ENCODE results near the gene TMEM183A.

The TMEM183A gene

DNA sequence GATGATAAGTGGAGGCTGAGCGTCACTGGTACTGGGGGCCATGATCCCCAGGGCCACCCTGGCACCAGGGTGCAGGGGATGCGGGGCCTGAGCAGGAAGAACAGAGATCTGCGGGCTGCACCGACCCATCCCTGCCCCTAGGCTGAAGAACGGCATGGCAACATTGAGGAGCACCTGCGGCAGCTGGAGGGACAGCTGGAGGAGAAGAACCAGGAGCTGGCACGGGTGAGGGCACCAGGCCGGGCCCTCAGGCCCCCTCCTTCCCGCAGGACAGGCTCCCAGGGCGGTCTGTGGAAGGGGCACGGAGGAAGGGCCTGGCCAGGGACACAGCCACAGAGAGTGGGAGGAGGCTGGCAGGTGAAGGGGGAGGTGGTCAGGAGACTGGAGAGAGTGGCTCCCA lies 40.9 kb downstream of the TMEM183A start:
- DNase-seq: no peak

DNA sequence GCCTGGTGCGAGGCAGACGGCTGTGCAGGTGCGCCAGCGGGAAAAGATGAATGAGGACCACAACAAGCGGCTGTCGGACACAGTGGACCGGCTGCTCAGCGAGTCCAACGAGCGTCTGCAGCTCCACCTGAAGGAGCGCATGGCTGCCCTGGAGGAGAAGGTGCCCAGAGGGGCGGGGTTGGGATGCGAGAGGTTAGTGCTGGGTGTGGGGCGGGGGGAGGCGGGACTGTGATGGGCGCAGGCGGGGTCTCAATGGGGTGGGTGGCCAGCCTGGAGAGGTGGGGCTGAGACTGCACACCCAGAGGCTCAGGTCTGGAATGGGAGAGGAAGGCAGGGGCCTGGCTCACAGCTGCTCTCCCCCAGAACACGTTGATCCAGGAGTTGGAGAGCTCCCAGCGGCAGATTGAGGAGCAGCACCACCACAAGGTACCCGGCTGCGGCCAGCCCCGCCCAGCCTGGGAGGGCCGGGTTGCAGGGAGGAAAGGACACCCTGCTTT lies 41.4 kb downstream of the TMEM183A start:
- DNase-seq: no peak

DNA sequence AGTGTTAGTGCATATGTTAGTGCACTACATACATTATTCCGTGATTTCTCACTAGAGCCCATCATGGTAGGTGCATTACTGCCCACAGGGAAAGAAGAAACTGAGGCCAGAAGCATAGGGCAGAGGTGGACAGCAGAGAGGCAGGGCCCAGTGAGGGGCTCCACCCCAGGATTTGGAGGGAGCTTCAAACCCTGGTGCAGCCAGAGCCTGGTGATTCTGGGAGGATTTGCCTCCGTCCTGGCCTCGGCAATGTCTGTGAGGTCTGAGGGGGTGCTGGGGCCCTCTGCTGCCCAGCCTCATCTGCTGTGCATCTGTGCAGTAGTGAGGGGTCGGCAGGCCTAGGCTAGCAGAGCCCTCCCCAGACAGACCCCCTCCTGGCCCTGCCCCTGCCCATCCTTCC lies 41.9 kb downstream of the TMEM183A start:
- DNase-seq: no peak

DNA sequence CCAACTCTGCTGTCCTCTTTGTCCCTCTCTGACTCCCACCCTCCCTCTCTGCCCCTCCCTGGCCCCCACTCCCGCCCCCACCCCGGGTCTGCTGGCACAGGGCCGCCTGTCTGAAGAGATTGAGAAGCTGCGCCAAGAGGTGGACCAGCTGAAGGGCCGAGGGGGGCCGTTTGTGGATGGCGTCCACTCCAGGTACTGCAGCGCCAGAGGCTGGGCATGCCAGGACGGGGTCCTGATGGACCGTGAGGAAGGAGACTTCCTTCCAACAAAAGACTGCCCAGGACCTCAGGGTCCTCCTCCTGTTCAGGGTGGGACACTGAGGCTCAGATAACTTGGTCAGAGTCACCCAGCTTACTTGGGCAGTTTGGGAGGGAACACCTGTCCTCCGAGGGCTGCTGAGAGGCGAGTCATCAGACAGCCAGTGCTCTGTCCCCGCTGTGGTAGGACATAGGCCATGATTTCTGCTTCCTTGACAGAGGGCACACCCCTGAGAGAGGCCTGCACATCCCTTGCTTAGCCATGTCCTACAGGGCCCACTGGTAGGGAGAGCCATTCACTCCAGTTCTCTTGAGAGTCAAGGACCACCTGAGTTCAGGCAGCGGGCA lies 42.5 kb downstream of the TMEM183A start:
- no peak for DNase-seq

DNA sequence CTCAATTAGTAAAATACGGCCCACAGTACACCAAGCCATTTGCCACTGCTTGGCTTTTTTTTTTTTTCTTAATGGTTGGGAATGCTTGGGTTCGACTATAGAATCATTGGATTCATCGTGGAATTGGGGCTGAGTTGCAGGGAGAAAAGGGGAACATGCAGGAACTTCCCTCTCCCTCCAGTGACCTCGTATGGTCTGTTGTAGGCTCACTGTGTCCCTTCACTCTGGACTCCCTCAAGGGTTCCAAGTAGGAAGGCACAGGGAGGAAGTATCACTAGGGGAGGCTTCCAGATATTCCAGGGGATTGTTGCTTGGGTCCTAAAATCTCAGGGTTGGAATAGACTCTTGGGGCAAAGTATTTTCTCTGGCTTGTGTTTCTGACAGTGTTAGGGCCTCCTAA lies 43.7 kb downstream of the TMEM183A start:
- no peak for DNase-seq

DNA sequence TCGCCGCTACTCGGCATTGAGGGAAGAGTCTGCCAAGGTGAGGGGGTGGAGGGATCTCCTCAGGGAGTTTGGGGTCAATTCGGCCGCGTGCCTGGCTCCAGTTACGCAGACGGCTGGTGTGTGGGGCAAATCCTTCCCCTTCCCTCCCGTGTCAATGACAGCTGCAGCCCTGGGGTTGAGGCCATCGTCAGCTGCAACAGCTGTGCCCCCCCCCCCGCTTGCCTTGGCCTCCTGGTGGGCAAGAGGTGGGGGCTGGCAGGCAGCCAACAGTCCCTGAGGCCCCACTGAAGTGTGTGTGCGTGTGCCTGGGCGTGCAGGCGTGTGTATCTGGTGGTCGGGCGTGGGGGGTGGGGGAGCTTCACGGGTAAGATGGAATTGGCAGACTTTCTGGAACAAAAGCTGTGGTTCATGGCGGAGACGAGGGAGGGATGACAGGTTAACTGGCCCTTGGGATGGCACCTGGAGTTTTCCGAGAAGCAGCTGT lies 44.7 kb downstream of the TMEM183A start:
- DNase-seq: no peak

DNA sequence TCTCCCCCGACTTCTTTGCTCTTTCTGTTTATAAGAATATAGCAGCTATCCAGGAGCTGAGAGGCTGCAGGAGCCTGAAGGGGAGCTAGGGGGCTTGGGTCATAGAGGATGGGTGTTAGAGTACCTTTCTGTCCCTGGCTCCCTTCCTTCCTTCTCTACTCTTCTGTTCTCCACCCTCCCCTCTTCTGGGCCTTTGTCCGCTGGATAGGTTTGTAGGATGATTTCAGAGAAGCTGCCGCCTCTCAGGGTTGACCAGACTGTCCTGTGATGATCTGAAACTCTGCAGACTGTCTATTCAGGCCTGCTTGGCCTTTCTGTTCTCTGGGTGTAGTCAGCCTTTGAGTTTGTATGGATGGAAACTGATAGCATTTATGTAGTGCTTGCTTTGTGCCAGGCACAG lies 45.4 kb downstream of the TMEM183A start:
- DNase-seq: no peak

DNA sequence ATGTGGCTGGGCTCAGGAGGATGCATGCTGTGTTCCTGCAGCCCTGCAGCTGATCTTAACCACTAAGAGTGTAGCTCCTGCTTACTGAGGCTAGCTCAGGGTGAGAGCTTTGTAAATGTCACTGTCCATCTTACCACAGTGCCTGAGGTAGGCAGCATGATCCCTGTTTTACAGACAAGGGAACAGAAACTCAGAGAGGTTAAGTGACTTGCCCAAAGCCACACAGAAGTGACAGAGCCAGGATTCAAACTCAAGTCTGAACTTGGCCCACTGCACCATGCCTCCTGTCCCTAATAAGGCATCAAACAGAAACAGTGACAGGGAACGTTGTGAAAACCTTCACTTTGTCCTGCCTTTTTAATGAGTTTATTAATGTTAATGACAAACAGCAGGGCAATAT lies 47.0 kb downstream of the TMEM183A start:
- DNase-seq: no peak

DNA sequence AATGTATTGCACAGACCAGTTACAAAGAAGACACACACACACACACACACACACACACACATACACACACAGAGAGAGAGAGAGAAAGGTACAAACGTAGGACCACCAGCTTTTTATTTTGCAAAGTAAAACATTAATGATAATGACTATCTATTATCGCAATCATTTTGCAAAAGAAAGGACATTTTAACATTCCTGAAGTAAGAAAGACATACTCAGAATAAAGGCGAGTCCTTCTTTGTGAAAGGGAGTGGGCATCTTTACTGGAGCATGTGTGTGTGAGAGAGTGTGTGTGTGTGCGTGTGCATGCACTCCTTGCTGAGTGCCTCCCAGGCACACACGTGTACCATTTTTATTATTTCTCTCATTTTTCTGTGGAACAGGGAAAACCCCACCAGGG lies 47.5 kb downstream of the TMEM183A start:
- DNase-seq: no peak

DNA sequence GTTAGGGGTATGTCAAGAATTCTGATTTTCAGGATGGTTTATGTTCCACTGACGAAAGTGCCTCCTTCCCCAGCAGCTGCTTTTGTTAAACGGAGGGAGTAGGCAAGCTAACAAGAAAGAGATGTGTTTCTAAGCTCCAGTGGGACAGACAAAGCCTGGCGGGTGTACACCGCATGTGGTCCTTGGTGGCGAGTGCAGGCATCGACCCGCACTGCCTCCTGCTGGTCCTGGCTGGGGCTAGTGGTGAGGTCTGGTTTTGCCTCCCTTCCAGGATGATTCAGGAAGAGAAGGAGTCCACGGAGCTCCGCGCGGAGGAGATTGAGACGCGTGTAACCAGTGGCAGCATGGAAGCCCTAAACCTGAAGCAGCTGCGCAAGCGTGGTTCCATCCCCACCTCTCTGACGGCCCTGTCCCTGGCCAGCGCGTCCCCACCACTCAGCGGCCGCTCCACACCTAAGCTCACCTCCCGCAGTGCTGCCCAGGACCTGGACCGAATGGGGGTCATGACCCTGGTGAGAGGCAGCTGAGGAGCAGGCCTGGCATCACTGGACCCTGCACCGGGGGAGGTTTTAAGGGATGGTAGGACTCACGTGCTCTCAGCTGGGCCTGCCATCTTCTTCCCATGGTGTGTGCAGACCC lies 48.1 kb downstream of the TMEM183A start:
- no peak for DNase-seq

DNA sequence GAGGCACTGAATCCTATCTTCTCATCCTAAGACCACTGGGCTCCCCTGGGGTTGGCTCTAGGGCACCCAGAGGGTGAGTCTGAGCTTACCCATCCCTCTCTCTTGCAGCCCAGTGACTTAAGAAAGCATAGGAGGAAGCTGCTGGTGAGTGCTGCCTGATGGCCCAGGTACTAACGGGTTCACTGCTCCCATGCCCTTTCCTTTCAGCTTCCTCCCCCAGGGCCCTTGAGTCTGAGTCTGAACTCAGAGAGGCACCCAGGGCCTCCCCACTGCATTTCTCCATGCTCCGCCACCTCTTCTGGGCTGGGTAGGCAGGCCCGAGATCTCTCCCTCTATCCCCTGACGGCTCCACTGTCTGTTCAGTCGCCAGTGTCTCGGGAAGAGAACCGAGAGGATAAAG lies 48.8 kb downstream of the TMEM183A start:
- no peak for DNase-seq

DNA sequence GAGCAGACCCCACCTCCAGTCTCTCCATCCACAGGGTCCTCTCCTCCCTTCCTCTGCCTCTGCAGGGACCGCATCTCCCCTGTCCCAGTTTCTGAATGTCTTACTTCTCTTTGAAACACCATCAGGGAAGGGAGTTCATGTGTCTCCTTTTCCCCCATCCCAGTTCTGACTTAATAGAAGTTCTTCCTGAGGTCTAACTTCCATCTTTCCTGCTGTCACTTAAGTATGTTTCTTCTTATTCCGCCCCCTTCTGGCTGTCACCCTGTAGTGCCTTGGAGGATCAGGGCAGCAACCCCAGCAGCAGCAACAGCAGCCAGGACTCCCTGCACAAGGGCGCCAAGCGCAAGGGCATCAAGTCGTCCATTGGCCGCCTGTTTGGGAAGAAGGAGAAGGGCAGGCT lies 49.3 kb downstream of the TMEM183A start:
- DNase-seq: no peak

DNA sequence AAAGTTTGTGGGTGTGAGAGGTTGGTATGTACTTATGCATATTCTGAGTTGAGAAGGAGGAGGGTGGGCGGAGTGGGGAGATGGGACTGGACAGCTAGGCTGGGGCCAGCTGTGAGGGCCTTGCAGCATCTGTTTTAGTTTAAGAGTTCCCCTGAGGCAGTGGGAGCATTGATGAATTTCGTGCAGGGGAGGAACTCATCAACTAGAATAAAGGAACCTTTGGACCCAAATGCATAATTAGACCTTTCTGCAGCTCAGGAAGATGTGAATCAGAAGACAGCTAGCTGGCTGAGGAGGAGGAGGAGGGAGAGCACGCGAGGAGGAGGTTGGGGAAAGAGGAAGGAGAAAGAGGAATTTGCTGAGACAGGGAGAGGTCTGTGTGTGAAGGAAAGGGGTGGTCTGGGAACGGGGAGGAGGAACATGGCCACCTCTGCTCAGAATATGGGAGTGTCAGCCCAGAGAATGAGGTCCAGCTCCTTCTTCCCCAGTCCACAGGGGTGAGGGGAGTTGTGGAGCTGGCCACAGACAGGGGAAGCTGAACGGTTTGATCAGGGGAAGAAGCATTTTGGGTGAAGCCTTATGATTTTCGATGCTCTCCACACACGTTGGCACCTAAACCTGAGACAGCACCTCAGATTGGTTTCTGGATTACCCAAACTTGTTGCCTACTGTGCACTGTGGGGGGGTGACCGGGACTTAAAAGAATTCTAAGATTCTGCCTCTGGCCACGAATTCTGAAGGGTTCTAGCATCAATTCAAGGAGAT lies 50.9 kb downstream of the TMEM183A start:
- DNase-seq: no peak

DNA sequence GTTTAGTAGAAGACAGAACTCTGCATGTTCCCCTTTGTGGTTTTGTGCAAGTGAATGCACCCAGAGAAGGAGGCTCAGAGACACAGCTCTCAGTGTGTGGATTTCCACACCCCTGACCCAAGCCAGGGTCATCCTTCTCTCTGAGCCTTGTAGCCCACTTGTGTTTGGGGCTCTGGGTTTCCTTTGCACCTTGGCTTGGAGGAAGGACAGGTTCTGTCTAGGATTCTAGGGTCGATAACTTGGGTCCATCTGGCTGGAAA lies 51.4 kb downstream of the TMEM183A start:
- DNase-seq: no peak

DNA sequence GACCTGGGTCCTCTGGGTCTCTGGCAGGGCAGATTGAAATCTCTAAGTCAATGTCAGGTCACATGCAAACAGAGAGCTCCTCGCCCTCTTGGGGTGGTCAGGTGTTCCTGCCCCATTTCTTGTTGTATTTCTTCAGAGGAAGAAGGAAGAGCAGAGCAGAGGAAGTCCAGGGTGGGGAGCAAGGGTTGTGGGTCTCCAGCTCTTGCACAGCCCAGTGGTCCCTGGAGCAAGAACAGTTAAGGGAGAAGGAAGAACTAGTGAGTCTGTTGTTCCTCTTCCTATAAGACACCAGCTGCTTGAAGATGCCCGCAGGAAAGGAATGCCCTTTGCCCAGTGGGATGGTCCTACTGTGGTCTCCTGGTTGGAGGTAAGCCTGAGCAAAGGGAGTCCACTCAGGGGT lies 52.3 kb downstream of the TMEM183A start:
- no peak for DNase-seq

DNA sequence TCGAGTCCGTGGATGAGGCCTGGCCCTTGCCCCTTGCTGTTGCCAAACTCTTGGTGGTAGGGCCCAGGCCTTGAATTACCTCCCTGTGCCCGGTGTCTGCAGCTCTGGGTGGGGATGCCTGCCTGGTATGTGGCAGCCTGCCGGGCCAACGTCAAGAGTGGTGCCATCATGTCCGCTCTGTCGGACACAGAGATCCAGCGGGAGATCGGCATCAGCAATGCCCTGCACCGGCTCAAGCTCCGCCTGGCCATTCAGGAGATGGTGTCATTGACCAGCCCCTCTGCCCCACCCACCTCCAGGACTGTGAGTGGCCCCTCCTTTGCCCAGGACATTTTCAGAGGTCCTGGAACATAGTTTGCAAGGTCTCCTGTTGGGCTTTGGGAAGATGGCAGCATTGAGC lies 52.9 kb downstream of the TMEM183A start:
- DNase-seq: no peak

DNA sequence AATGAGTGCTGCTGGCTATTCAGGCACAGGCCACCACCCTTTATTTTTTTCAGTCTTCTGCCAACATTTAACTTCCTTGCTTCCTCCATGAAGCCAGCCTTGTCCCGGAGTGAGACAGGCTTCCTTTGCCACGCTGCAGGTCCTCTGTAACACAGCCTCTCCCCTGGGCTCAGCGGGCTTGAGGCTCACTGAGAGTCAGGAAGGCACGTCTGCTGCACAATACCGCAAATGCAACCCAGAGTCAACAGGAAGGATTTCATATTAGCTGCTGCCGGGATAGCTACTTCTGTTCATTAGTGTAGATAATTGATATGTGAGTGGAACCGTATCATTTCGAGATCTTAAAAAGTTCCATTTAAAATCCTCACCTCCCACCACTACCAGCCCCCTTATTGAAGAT lies 56.1 kb downstream of the TMEM183A start:
- DNase-seq: no peak

DNA sequence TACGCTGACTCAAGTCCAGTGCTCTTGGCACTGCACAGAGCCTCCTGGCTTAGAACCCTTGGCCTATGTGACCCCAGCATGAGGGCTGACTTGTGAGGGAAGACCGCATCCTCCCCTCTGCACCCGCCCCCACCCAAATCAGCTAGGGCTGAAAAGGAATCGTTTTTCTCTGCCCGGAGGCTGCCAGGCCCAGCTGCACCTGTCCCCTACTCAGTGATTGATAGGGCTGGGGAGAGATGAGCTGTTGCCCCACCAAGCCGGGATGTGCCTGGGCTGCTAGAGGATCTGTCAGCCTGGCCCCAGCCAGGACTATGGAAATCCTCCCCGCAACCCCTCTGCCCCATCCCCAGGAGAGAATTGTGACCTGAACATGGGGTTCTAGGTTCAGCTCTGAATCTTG lies 58.0 kb downstream of the TMEM183A start:
- DNase-seq: no peak

DNA sequence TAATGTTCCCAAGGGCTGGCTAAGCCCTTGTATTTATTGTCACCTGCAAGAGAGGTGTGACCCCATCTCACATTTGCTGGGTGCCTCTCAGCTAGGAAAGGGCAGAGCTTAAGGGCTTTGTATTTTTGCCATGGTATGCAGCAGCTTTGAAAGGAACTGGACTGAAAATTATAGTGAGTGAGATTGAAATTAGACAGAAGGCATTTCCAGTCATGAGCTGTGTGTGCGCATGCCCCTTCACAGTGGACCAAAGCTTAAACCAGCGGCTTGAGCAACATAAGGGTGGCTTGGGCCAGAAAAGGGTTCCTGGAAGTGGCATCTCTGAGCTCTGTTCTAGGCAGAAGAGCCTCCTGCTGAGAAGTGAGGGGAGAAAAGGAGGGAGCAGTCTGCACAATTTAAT lies 58.8 kb downstream of the TMEM183A start:
- DNase-seq: no peak

DNA sequence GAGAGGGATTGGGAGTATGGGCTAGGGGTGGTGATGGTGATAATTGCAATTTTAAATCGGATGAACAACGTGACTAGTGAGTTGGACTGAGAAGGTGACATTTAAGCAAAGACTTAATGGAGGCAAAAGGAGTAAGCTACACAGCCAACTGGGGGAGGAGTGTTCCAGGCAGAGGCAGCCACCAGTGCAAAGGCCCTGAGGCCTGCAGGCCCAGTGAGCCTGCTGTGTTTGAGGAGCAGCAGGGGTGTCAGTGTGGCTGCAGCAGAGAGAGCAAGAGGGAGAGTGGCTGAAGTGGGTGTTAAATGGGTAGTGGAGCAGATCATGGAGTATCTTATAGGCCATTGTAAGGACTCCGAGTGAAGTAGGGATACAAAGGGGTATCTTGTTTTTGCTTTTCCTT lies 59.8 kb downstream of the TMEM183A start:
- DNase-seq: no peak

DNA sequence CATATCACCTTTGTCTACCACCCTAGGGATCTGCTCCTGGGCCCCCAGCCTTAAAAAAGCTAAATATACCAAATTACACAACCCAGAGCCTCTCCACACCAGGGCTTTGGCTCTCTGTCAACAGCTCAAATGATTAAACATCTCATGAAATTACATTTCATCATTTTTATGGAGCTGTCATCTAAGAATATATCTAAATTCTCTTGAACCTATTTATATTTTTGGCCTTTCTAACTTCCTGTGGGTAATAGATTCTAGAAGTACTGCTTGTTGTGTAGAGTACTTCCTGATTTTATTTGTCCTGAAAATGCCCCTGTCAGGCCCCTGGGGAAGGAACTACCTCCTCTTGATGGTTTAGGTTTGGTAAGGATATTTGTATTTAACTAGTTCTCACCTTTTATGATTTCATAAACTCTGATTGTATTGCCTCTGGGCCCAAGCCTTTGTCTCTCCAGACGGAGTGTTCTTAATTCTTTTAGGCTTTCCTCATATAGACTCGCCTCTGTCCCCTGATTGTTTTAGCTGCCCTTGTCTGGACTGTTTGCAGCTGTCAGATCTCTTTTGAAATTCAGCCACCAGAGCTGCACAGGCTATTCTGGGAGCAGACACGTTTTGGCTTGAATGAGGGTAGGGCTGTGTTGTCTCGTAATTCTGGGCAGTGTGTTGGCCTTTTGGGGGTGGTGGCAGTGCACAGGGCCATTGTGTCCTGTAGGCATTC lies 62.0 kb downstream of the TMEM183A start:
- DNase-seq: no peak

DNA sequence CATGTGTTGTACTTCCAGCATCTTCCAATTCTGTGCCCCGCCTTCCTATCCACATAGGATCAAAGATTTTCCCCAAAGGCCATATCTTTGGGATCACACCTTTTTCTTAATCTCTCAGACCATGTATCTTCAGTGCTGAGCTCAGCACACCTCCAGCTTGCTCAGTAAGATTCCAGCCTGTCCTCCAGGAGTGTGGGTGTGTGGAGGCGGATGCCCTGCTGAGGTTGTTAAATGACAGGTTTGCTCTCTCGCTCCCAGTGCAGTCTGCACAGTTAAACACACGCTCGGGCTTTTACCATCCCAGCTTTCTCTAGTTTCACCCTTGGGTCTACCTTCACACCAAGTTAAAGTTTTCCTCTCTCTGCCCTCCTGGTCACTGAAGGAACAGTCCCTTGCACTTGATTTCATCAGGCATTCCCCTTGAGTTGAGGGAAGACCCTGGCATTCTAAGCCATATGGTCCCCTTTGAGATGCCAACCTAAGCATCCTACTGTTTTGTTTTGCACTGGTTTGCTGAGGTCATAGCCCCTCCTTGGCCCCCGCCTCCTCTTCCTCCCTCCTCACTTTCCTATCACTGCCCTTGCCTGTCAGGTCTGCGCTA lies 64.9 kb downstream of the TMEM183A start:
- no peak for DNase-seq

DNA sequence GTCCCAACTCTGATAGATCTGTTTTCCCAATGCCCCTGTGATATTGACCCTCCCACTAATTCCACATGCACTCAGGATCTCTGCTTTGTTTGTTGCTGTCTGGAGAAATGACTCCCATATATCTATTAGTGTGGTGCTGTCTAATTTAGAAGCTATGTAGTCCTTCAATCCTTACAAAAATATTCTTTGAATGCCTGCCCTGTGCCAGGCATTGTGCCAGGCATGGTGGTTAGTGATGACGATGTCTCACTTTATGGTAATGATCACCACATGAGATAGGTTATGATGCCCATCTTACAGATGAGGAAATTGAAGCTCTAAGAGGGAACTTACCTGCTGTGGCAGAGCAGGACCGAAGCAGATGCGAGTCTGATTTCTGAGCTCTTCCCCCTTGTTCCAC lies 65.7 kb downstream of the TMEM183A start:
- DNase-seq: no peak
